Lower leg skin (tissue), 3 donors: ENCODE data around the gene SLC25A52.

Source experiments
- POLR2A ChIP-seq, 2 donors: fragments of 450-650 bp; IDR thresholded peaks; one replicate each; pipeline ENCODE4 v1.6.1; 2016 to 2017; ENCODE audit warnings: antibody characterized with exemption in 2 of 2, mild to moderate bottlenecking in 1 of 2, moderate library complexity in 1 of 2
- TF ChIP-seq, protein P1 (sequence below), 3 donors: fragments of 450-650 bp; IDR thresholded peaks; one replicate each; pipeline ENCODE4 v1.5.1; 2016; ENCODE audit warnings: antibody characterized with exemption in 3 of 3, mild to moderate bottlenecking in 3 of 3, moderate library complexity in 2 of 3

DNA sequence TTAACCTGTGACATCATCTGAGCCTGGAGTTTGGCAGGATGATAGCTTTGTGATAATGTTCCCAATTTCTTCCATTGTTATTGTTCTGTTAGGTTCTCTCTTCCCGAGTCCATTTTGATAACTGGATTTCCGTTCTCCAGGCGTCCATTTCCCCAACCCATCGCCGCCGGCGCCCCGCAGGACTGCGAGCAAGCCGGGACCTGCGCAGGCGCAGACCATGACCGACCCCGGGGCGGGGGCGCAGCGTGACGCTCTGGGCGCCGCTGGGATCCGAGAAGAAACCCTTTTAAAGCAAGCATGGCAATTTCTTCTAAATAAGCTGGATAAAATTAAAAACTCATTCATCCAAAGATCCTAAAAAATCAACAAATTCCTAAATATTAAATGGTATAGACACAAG is at the start of gene SLC25A52:
- TF ChIP-seq, protein P1, sequence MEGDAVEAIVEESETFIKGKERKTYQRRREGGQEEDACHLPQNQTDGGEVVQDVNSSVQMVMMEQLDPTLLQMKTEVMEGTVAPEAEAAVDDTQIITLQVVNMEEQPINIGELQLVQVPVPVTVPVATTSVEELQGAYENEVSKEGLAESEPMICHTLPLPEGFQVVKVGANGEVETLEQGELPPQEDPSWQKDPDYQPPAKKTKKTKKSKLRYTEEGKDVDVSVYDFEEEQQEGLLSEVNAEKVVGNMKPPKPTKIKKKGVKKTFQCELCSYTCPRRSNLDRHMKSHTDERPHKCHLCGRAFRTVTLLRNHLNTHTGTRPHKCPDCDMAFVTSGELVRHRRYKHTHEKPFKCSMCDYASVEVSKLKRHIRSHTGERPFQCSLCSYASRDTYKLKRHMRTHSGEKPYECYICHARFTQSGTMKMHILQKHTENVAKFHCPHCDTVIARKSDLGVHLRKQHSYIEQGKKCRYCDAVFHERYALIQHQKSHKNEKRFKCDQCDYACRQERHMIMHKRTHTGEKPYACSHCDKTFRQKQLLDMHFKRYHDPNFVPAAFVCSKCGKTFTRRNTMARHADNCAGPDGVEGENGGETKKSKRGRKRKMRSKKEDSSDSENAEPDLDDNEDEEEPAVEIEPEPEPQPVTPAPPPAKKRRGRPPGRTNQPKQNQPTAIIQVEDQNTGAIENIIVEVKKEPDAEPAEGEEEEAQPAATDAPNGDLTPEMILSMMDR (IDR thresholded peaks at IDR 0.05) = no peak
- TF ChIP-seq POLR2A (IDR thresholded peaks at IDR 0.05) = no peak
